HepG2 (cell line): ENCODE results near the gene SNX27. TPM values are rescaled to one million over a fixed set of nuclear protein-coding genes. Genes with fewer than 3 reads are reported as not detected.

Source experiments
- ELF1 ChIP-seq: sonication (generic); formaldehyde crosslinking; IDR thresholded peaks from 2 replicates; pipeline ENCODE4 v1.4.0; 2020; ENCODE audit warnings: missing genetic modification reagents
- FOXK1 ChIP-seq: sonication (generic); formaldehyde crosslinking; IDR thresholded peaks from 2 replicates; pipeline ENCODE4 v1.4.0; 2020; ENCODE audit warnings: low read depth, missing genetic modification reagents, borderline replicate concordance
- MED8 ChIP-seq: sonication (generic); formaldehyde crosslinking; IDR thresholded peaks from 2 replicates; pipeline ENCODE4 v1.8.1; 2023; ENCODE audit warnings: mild to moderate bottlenecking, missing genetic modification reagents; ENCODE audit not compliant: insufficient replicate concordance
- MYNN ChIP-seq: sonication (generic); formaldehyde crosslinking; IDR thresholded peaks from 2 replicates; pipeline ENCODE4 v1.4.0; 2020; ENCODE audit warnings: mild to moderate bottlenecking, low read depth, missing genetic modification reagents
- POLR2AphosphoS2 ChIP-seq: IDR thresholded peaks from 2 replicates; pipeline ENCODE4 v1.6.1; 2011; ENCODE audit warnings: low read depth, low read length, improper control_type of control experiment
- REXO4 ChIP-seq: sonication (generic); formaldehyde crosslinking; IDR thresholded peaks from 2 replicates; pipeline ENCODE4 v1.8.0; 2022; ENCODE audit warnings: missing genetic modification reagents, mild to moderate bottlenecking, borderline replicate concordance
- SP2 ChIP-seq: sonication (generic); formaldehyde crosslinking; IDR thresholded peaks from 2 replicates; pipeline ENCODE4 v1.5.1; 2020; ENCODE audit warnings: mild to moderate bottlenecking, missing genetic modification reagents
- STAG1 ChIP-seq: sonication (generic); formaldehyde crosslinking; IDR thresholded peaks from 2 replicates; pipeline ENCODE4 v1.4.0; 2020; ENCODE audit warnings: missing genetic modification reagents
- TBP ChIP-seq: sonication (generic); formaldehyde crosslinking; IDR thresholded peaks from 2 replicates; pipeline ENCODE4 v1.5.0; 2020; ENCODE audit warnings: missing genetic modification reagents
- TCF12 ChIP-seq, 2 experiments: fragments of 450-650 bp in 1 of 2; sonication (generic) in 1 of 2; formaldehyde crosslinking in 1 of 2; IDR thresholded peaks; 2 replicates each; pipeline versions ENCODE4 v1.6.1 to v1.8.0; 2017 to 2022; ENCODE audit warnings: antibody characterized with exemption in 1 of 2, mild to moderate bottlenecking in 1 of 2, missing genetic modification reagents in 1 of 2, moderate library complexity in 1 of 2
- ZMYM3 ChIP-seq: sonication (generic); formaldehyde crosslinking; IDR thresholded peaks from 2 replicates; pipeline ENCODE4 v1.5.1; 2020; ENCODE audit warnings: mild to moderate bottlenecking, missing genetic modification reagents
- ZNF251 ChIP-seq: sonication (generic); formaldehyde crosslinking; IDR thresholded peaks from 2 replicates; pipeline ENCODE4 v1.9.0; 2021; ENCODE audit warnings: mild to moderate bottlenecking, missing genetic modification reagents
- ZNF337 ChIP-seq: sonication (generic); formaldehyde crosslinking; IDR thresholded peaks from 2 replicates; pipeline ENCODE4 v1.5.1; 2020; ENCODE audit warnings: missing genetic modification reagents, low read depth, mild to moderate bottlenecking, borderline replicate concordance
- ZNF430 ChIP-seq: sonication (generic); formaldehyde crosslinking; IDR thresholded peaks from 2 replicates; pipeline ENCODE4 v1.9.0; 2021; ENCODE audit warnings: mild to moderate bottlenecking, missing genetic modification reagents
- ZNF615 ChIP-seq: sonication (generic); formaldehyde crosslinking; IDR thresholded peaks from 2 replicates; pipeline ENCODE4 v1.5.0; 2020; ENCODE audit warnings: mild to moderate bottlenecking, missing genetic modification reagents, borderline replicate concordance
- ZNF749 ChIP-seq: sonication (generic); formaldehyde crosslinking; IDR thresholded peaks from 2 replicates; pipeline ENCODE4 v1.8.0; 2022; ENCODE audit warnings: mild to moderate bottlenecking, missing genetic modification reagents, moderate library complexity, borderline replicate concordance
- ZNF773 ChIP-seq: sonication (generic); formaldehyde crosslinking; IDR thresholded peaks from 2 replicates; pipeline ENCODE4 v1.4.0; 2020; ENCODE audit warnings: missing genetic modification reagents, borderline replicate concordance
- polyA plus RNA-seq, 8 experiments: library from polyadenylated mRNA; depleted of rRNA in 3 of 8; stranded (reverse) in 7 of 8; unstranded in 1 of 8; fragments of >200 nt; fragmentation: Illumina TruSeq in 4 of 8; extraction: Trizol in 4 of 8; gene quantifications; 2 replicates each; pipeline versions ENCODE4 v1.2.1 to v1.2.3, GENCODE V29; 2011 to 2016; ENCODE audit warnings: low read depth in 4 of 8, missing spikeins in 1 of 8, mixed read lengths in 1 of 8; ENCODE audit not compliant: insufficient read depth in 1 of 8
- total RNA-seq, 5 experiments: library from RNA; depleted of rRNA; stranded (reverse); fragments of >200 nt; fragmentation: Illumina TruSeq; extraction: Trizol; gene quantifications; 2 replicates each; pipeline ENCODE4 v1.2.3, GENCODE V29; 2016; ENCODE audit warnings: low read depth in 1 of 5
- TF ChIP-seq, protein P1 (sequence below): IDR thresholded peaks from 2 replicates; pipeline ENCODE4 v1.6.1; 2016
- TF ChIP-seq, protein P2 (sequence below): sonication (generic); formaldehyde crosslinking; IDR thresholded peaks from 2 replicates; pipeline ENCODE4 v1.4.0; 2020; ENCODE audit warnings: missing genetic modification reagents, borderline replicate concordance
- TF ChIP-seq, protein P3 (sequence below): sonication (generic); formaldehyde crosslinking; IDR thresholded peaks from 2 replicates; pipeline ENCODE4 v1.8.1; 2022; ENCODE audit warnings: mild to moderate bottlenecking, missing genetic modification reagents
- TF ChIP-seq, protein P4 (sequence below): sonication (generic); formaldehyde crosslinking; IDR thresholded peaks from 2 replicates; pipeline ENCODE4 v1.9.0; 2021; ENCODE audit warnings: missing genetic modification reagents, mild to moderate bottlenecking, borderline replicate concordance
- TF ChIP-seq, protein P5 (sequence below): sonication (generic); formaldehyde crosslinking; IDR thresholded peaks from 2 replicates; pipeline ENCODE4 v1.8.0; 2022; ENCODE audit warnings: low read depth, missing genetic modification reagents

SNX27 gene
- total and polyA plus RNA-seq, 2 of the 13 experiments (the other 11 are each of a cell fraction or from before 2014, with no cell fraction given): 14.4 to 17.8 TPM

DNA sequence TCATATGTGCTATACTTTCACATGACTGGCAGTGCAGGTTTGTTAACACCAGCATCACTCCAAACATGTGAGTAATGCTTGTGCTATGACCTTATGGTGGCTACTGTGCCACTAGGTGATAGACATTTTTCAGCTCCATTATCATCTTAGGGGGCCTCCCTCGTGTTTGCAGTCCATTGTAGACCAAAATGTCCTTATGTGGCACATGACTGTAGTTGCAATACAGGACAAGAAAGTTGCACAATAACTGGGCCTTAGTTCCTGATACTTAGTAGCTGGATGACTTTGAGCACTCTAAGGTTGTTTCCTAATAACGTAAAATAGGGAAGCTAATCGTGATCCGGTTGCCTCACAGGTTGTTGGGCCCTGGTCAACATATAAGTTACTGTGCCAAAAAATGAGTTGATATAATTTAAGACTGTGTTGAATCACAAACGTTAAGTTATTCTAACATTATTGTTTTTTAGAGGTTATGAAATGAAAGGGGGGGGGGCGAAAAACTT lies 511 bp upstream of the SNX27 start (continued):
- TF ChIP-seq REXO4 (CRISPR knock-in tag): no peak
- no peak for TF ChIP-seq STAG1 (CRISPR knock-in tag)
- no peak for TF ChIP-seq ELF1 (CRISPR knock-in tag)
- no peak for TF ChIP-seq TCF12 (IDR thresholded peaks at IDR 0.05)
- TF ChIP-seq TCF12 (CRISPR knock-in tag; IDR thresholded peaks at IDR 0.05): no peak
- TF ChIP-seq, protein P1, sequence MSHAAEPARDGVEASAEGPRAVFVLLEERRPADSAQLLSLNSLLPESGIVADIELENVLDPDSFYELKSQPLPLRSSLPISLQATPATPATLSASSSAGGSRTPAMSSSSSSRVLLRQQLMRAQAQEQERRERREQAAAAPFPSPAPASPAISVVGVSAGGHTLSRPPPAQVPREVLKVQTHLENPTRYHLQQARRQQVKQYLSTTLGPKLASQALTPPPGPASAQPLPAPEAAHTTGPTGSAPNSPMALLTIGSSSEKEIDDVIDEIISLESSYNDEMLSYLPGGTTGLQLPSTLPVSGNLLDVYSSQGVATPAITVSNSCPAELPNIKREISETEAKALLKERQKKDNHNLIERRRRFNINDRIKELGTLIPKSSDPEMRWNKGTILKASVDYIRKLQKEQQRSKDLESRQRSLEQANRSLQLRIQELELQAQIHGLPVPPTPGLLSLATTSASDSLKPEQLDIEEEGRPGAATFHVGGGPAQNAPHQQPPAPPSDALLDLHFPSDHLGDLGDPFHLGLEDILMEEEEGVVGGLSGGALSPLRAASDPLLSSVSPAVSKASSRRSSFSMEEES (CRISPR knock-in tag): peak; percentile 83
- TF ChIP-seq TBP (CRISPR knock-in tag): no peak
- TF ChIP-seq, protein P2, sequence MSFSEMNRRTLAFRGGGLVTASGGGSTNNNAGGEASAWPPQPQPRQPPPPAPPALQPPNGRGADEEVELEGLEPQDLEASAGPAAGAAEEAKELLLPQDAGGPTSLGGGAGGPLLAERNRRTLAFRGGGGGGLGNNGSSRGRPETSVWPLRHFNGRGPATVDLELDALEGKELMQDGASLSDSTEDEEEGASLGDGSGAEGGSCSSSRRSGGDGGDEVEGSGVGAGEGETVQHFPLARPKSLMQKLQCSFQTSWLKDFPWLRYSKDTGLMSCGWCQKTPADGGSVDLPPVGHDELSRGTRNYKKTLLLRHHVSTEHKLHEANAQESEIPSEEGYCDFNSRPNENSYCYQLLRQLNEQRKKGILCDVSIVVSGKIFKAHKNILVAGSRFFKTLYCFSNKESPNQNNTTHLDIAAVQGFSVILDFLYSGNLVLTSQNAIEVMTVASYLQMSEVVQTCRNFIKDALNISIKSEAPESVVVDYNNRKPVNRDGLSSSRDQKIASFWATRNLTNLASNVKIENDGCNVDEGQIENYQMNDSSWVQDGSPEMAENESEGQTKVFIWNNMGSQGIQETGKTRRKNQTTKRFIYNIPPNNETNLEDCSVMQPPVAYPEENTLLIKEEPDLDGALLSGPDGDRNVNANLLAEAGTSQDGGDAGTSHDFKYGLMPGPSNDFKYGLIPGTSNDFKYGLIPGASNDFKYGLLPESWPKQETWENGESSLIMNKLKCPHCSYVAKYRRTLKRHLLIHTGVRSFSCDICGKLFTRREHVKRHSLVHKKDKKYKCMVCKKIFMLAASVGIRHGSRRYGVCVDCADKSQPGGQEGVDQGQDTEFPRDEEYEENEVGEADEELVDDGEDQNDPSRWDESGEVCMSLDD (CRISPR knock-in tag): no peak
- no peak for TF ChIP-seq SP2 (CRISPR knock-in tag)
- TF ChIP-seq MYNN (CRISPR knock-in tag): no peak
- no peak for TF ChIP-seq POLR2AphosphoS2
- TF ChIP-seq, protein P3, sequence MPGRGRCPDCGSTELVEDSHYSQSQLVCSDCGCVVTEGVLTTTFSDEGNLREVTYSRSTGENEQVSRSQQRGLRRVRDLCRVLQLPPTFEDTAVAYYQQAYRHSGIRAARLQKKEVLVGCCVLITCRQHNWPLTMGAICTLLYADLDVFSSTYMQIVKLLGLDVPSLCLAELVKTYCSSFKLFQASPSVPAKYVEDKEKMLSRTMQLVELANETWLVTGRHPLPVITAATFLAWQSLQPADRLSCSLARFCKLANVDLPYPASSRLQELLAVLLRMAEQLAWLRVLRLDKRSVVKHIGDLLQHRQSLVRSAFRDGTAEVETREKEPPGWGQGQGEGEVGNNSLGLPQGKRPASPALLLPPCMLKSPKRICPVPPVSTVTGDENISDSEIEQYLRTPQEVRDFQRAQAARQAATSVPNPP: no peak
- no peak for TF ChIP-seq MED8 (CRISPR knock-in tag)
- no peak for TF ChIP-seq ZNF337 (CRISPR knock-in tag)
- no peak for TF ChIP-seq ZNF251 (CRISPR knock-in tag)
- no peak for TF ChIP-seq ZNF615 (CRISPR knock-in tag)
- TF ChIP-seq, protein P4, sequence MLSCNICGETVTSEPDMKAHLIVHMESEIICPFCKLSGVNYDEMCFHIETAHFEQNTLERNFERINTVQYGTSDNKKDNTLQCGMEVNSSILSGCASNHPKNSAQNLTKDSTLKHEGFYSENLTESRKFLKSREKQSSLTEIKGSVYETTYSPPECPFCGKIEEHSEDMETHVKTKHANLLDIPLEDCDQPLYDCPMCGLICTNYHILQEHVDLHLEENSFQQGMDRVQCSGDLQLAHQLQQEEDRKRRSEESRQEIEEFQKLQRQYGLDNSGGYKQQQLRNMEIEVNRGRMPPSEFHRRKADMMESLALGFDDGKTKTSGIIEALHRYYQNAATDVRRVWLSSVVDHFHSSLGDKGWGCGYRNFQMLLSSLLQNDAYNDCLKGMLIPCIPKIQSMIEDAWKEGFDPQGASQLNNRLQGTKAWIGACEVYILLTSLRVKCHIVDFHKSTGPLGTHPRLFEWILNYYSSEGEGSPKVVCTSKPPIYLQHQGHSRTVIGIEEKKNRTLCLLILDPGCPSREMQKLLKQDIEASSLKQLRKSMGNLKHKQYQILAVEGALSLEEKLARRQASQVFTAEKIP (CRISPR knock-in tag): no peak
- TF ChIP-seq ZNF773: no peak
- TF ChIP-seq ZMYM3: no peak
- no peak for TF ChIP-seq FOXK1 (CRISPR knock-in tag)
- TF ChIP-seq ZNF749 (CRISPR knock-in tag): no peak
- TF ChIP-seq, protein P5, sequence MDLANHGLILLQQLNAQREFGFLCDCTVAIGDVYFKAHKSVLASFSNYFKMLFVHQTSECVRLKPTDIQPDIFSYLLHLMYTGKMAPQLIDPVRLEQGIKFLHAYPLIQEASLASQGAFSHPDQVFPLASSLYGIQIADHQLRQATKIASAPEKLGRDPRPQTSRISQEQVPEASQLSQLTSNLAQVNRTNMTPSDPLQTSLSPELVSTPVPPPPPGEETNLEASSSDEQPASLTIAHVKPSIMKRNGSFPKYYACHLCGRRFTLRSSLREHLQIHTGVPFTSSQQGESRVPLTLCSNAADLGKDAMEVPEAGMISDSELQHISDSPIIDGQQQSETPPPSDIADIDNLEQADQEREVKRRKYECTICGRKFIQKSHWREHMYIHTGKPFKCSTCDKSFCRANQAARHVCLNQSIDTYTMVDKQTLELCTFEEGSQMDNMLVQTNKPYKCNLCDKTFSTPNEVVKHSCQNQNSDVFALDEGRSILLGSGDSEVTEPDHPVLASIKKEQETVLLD (CRISPR knock-in tag): no peak
- no peak for TF ChIP-seq ZNF430 (CRISPR knock-in tag)
